Measurements from ENCODE around the gene METTL8. TPM values are rescaled to one million over a fixed set of nuclear protein-coding genes. Genes with fewer than 3 reads are reported as not detected.

The METTL8 gene
- total and polyA plus RNA-seq, 8 donors: 2.2 to 9.0 (median 5.8) TPM

DNA sequence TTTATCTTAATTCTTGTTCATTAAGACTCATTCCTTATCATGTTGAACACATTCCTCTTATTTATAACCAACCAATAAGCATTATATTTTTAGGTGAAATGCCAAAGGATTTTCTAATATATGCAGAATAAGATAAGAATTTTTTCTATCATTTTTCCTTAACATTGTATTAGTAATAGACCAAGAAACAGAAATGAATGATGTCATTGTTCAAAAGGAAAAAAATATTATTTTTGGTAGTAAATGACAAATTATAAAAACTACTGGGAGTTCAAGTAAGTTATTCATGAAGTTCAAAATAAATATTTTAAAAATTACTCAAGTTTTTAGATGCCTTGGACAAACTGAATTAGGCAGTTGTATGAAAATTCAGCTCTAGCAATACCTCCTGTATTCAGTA, 25.7 kb upstream of the METTL8 start:
- FAIRE-seq (peak; percentile 73), DNase-seq (no peak)
- TF ChIP-seq, protein P1, sequence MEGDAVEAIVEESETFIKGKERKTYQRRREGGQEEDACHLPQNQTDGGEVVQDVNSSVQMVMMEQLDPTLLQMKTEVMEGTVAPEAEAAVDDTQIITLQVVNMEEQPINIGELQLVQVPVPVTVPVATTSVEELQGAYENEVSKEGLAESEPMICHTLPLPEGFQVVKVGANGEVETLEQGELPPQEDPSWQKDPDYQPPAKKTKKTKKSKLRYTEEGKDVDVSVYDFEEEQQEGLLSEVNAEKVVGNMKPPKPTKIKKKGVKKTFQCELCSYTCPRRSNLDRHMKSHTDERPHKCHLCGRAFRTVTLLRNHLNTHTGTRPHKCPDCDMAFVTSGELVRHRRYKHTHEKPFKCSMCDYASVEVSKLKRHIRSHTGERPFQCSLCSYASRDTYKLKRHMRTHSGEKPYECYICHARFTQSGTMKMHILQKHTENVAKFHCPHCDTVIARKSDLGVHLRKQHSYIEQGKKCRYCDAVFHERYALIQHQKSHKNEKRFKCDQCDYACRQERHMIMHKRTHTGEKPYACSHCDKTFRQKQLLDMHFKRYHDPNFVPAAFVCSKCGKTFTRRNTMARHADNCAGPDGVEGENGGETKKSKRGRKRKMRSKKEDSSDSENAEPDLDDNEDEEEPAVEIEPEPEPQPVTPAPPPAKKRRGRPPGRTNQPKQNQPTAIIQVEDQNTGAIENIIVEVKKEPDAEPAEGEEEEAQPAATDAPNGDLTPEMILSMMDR (IDR thresholded peaks at IDR 0.05): no peak

DNA sequence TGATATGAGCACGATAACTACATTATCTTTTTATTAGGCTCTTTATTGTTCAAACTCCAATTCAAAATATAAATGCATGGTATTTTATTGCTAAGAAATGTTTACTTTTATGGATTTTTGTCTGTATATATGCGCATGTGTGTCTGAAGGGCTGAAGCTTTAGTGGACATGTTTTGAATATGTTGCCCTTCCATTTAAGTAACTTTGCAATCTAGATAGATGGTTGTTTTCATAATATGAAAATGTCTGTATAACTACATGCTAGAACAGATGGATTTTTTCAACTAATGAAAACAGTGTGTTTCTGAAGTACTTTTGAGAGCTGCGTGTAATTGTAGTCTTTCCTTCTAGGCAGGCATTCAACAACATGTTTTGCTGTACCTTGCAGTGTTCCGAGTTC, 19.0 kb upstream of the METTL8 start:
- TF ChIP-seq, protein P1 (IDR thresholded peaks at IDR 0.05): no peak
- FAIRE-seq: no peak

More for the DNA sequence above, 25.7 kb upstream of the METTL8 start:
- Histone ChIP-seq H3K4me1 (no peaks in the 10 kb centered on the region), H3K4me3 (no peak overlapping the region), H3K9me3 (no peaks in the 10 kb centered on the region), H3K36me3 (peaks cover 0 to 5% (median 4%) of the 10 kb centered on the region in 3 donors), H3K27me3 (no peaks in the 10 kb centered on the region), H3K27ac (no peak overlapping the region)
- intact Hi-C loops (cut with DNase I): no loop called here
- no peak for ATAC-seq

DNA sequence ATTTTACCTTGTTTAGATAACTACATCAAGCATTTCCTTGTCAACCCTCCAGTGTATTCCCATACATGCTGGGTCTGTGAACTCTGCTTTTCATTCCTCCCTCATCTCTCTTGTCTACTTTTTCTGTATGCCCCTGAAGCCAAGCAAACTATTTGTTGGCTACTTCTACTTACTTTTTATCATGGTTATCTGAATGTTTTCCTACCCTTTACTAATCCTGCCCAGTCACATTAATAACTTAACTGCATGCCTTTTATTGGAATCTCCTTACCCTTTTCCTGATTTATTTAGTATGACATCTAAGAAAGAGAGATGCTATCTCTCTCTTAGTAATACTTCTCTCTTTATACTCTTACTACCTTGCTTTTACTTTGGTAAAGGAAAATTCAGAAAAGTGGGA, 17.3 kb upstream of the METTL8 start:
- no peaks in the 10 kb centered on the region for H3K4me1 ChIP-seq
- H3K4me3 ChIP-seq: no peak overlapping the region
- DNase-seq (no peak), ATAC-seq (no peak), FAIRE-seq (no peak)
- no peaks in the 10 kb centered on the region for H3K9me3 ChIP-seq
- TF ChIP-seq, protein P1 (IDR thresholded peaks at IDR 0.05): no peak
- H3K27me3 ChIP-seq: no peaks in the 10 kb centered on the region
- intact Hi-C loops (cut with DNase I): no loop called here
- peaks cover 0 to 27% (median 3%) of the 10 kb centered on the region in 3 donors for H3K36me3 ChIP-seq
- H3K27ac ChIP-seq: no peak overlapping the region

More for the DNA sequence above, 19.0 kb upstream of the METTL8 start:
- peaks cover 0 to 26% (median 1%) of the 10 kb centered on the region in 3 donors for H3K36me3 ChIP-seq
- H3K9me3 ChIP-seq: no peaks in the 10 kb centered on the region
- intact Hi-C loops (cut with DNase I): no loop called here
- H3K4me3 ChIP-seq: no peak overlapping the region
- 95 to 96% methylated on average over 4 of the region's 4 CpGs for WGBS, 2 donors
- no peak overlapping the region for H3K27ac ChIP-seq
- no peaks in the 10 kb centered on the region for H3K4me1 ChIP-seq
- ATAC-seq (no peak), DNase-seq (no peak)
- no peaks in the 10 kb centered on the region for H3K27me3 ChIP-seq

DNA sequence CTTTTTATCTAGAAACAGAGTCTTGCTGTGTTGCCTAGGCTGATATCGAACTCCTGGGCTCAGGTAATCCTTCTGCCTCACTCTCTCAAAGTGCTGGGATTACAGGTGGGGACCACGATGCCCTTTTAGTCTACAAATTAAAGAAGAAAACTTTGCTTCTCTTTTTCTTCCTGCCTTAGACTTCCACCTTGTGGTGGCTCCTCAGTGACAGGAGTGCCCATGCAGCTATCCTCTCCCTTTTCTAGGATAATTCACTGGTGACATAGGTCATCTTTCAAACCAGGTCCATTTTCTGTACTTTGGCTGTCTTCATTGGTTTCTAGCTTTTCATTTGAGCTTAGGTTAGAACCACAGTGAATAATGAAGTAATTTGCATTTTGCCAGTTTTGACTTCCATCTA, 13.9 kb upstream of the METTL8 start:
- TF ChIP-seq, protein P1 (IDR thresholded peaks at IDR 0.05): no peak
- no peak overlapping the region for H3K27ac ChIP-seq
- FAIRE-seq (no peak), ATAC-seq (no peak), DNase-seq (no peak)
- no peaks in the 10 kb centered on the region for H3K4me1 ChIP-seq
- no peak overlapping the region for H3K4me3 ChIP-seq
- H3K9me3 ChIP-seq: peaks cover 0 to 3% (median 0%) of the 10 kb centered on the region in 4 donors
- H3K27me3 ChIP-seq: no peaks in the 10 kb centered on the region
- 82 to 94% methylated on average over 2 of the region's 2 CpGs for WGBS, 2 donors
- H3K36me3 ChIP-seq: peaks cover 0 to 31% (median 10%) of the 10 kb centered on the region in 3 donors
- intact Hi-C loops (cut with DNase I): no loop called here

DNA sequence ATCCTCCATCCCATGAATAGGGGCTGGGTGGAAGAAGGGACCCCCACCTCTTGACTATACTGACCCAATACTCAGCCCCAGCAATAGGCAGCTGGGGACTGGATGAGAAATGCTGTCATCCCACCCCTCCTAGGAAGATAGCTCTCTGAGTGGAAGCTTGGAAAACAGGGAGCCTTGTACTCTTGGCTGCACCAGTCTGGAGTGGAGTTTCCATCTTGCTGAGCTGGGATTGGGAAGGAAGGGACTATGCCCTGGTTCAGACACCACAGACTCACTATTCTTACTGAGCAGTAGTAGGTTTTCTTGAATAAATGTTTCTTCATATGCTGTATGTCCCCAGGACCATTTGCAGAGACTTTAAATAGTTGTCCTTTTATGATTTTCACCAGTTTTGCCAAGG, 7.7 kb upstream of the METTL8 start:
- H3K27ac ChIP-seq: no peak overlapping the region
- TF ChIP-seq, protein P1 (IDR thresholded peaks at IDR 0.05): no peak
- no peak overlapping the region for H3K4me3 ChIP-seq
- intact Hi-C loops (cut with DNase I): no loop called here
- H3K9me3 ChIP-seq: peaks cover 0 to 3% (median 0%) of the 10 kb centered on the region in 4 donors
- no peaks in the 10 kb centered on the region for H3K27me3 ChIP-seq
- H3K36me3 ChIP-seq: peaks cover 0 to 10% (median 9%) of the 10 kb centered on the region in 3 donors
- no peak for ATAC-seq
- no peak for FAIRE-seq
- DNase-seq: no peak
- H3K4me1 ChIP-seq: no peaks in the 10 kb centered on the region

All from pancreas (tissue), 10 donors.